OCI-LY3 (cell line): Measurements from ENCODE around the gene RPS6KA2.

Source experiments
- H2AFZ ChIP-seq: fragments of 200-600, 300-600 bp; shearing (Covaris generic); 2 replicates; pipeline ENCODE4 v1.6.0; 2014; ENCODE audit warnings: antibody characterized with exemption, low read depth, low read length
- H3K27ac ChIP-seq: fragments of 200-600, 300-600 bp; sonication (generic); 2 replicates; pipeline ENCODE4 v1.5.1; 2014; ENCODE audit warnings: mild to moderate bottlenecking, low read length, moderate library complexity, mixed read lengths
- H3K27me3 ChIP-seq: fragments of 200-600, 300-600 bp; sonication (generic); 2 replicates; pipeline ENCODE4 v1.6.1; 2014; ENCODE audit warnings: low read depth, low read length, mixed read lengths
- H3K36me3 ChIP-seq: fragments of 200-600, 300-600 bp; sonication (generic); replicated peaks from 2 replicates; pipeline ENCODE3; 2014; ENCODE audit warnings: low read depth, low read length, mixed read lengths
- H3K4me1 ChIP-seq: fragments of 300-600, 200-600 bp; sonication (generic); 2 replicates; pipeline ENCODE4 v1.6.1; 2014; ENCODE audit warnings: low read length, mixed read lengths
- H3K4me2 ChIP-seq: fragments of 200-600, 300-600 bp; sonication (generic); 2 replicates; pipeline ENCODE4 v1.6.1; 2014; ENCODE audit warnings: low read length, mixed read lengths
- H3K4me3 ChIP-seq: fragments of 300-600, 200-600 bp; sonication (generic); 2 replicates; pipeline ENCODE4 v1.5.1; 2014; ENCODE audit warnings: antibody characterized with exemption, mild to moderate bottlenecking, low read length, moderate library complexity
- H3K79me2 ChIP-seq: fragments of 300-600, 200-600 bp; shearing (Covaris generic); 2 replicates; pipeline ENCODE4 v1.6.1; 2014; ENCODE audit warnings: mild to moderate bottlenecking, low read length, mixed read lengths
- H3K9ac ChIP-seq: fragments of 300-600, 200-600 bp; shearing (Covaris generic); 2 replicates; pipeline ENCODE4 v1.6.0; 2014; ENCODE audit warnings: mild to moderate bottlenecking, low read length, moderate library complexity
- H3K9me3 ChIP-seq: fragments of 200-600, 300-600 bp; shearing (Covaris generic); 2 replicates; pipeline ENCODE4 v1.6.1; 2014; ENCODE audit warnings: low read length, mixed read lengths; ENCODE audit not compliant: insufficient read depth
- H4K20me1 ChIP-seq: fragments of 200-600, 300-600 bp; sonication (generic); 2 replicates; pipeline ENCODE4 v1.6.1; 2016; ENCODE audit warnings: low read length, mixed read lengths; ENCODE audit not compliant: insufficient read depth
- CTCF ChIP-seq: fragments of 200-600, 300-600 bp; sonication (generic); IDR thresholded peaks from 2 replicates; pipeline ENCODE4 v1.5.1; 2014; ENCODE audit warnings: antibody characterized with exemption, low read length, low read depth
- EZH2phosphoT487 ChIP-seq: fragments of 200-600 bp; shearing (Covaris generic); IDR thresholded peaks from 2 replicates; pipeline ENCODE4 v1.6.1; 2018; ENCODE audit warnings: antibody characterized with exemption, mixed run types, low read depth

The RPS6KA2 gene

GRCh38 chr6:166465671-166466087 lies 161.4 kb downstream of the RPS6KA2 start:
- H3K9ac ChIP-seq, result no peak overlapping the region

GRCh38 chr6:166465003-166465399 lies 162.1 kb downstream of the RPS6KA2 start:
- TF ChIP-seq EZH2phosphoT487 (no peak), CTCF (no peak)
- Histone ChIP-seq H3K27me3 (no peaks in the 10 kb centered on the region), H3K9me3 (no peaks in the 10 kb centered on the region), H2AFZ (no peak overlapping the region), H3K9ac (no peak overlapping the region), H4K20me1 (no peaks in the 10 kb centered on the region), H3K4me2 (no peak overlapping the region), H3K27ac (no peak overlapping the region), H3K4me3 (no peak overlapping the region), H3K4me1 (no peaks in the 10 kb centered on the region), H3K36me3 (no peaks in the 10 kb centered on the region), H3K79me2 (no peaks in the 10 kb centered on the region)

More at GRCh38 chr6:166465671-166466087, 161.4 kb downstream of the RPS6KA2 start:
- TF ChIP-seq CTCF, result no peak
- no peak for TF ChIP-seq EZH2phosphoT487
- no peaks in the 10 kb centered on the region for H3K36me3 ChIP-seq
- no peak overlapping the region for H3K4me3 ChIP-seq
- no peaks in the 10 kb centered on the region for H3K79me2 ChIP-seq
- H3K4me1 ChIP-seq, result no peaks in the 10 kb centered on the region
- no peak overlapping the region for H3K27ac ChIP-seq
- H4K20me1 ChIP-seq, result no peaks in the 10 kb centered on the region
- H3K9me3 ChIP-seq, result no peaks in the 10 kb centered on the region
- H3K4me2 ChIP-seq, result no peak overlapping the region
- H2AFZ ChIP-seq, result no peak overlapping the region
- no peaks in the 10 kb centered on the region for H3K27me3 ChIP-seq

GRCh38 chr6:166464068-166465002 lies 162.7 kb downstream of the RPS6KA2 start:
- H3K79me2 ChIP-seq, result no peaks in the 10 kb centered on the region
- no peak overlapping the region for H3K9ac ChIP-seq
- no peaks in the 10 kb centered on the region for H3K36me3 ChIP-seq
- H4K20me1 ChIP-seq, result no peaks in the 10 kb centered on the region
- H3K9me3 ChIP-seq, result no peaks in the 10 kb centered on the region
- no peak for TF ChIP-seq EZH2phosphoT487
- no peak for TF ChIP-seq CTCF
- no peak overlapping the region for H2AFZ ChIP-seq
- no peak overlapping the region for H3K4me2 ChIP-seq
- H3K4me3 ChIP-seq, result no peak overlapping the region
- no peak overlapping the region for H3K27ac ChIP-seq
- H3K4me1 ChIP-seq, result no peaks in the 10 kb centered on the region
- H3K27me3 ChIP-seq, result no peaks in the 10 kb centered on the region

- no peak overlapping the region for H3K9ac ChIP-seq
- no peak overlapping the region for H2AFZ ChIP-seq
- H3K9me3 ChIP-seq, result no peaks in the 10 kb centered on the region
- no peak overlapping the region for H3K4me2 ChIP-seq
- H3K79me2 ChIP-seq, result no peaks in the 10 kb centered on the region
- H3K27ac ChIP-seq, result no peak overlapping the region
- no peaks in the 10 kb centered on the region for H3K36me3 ChIP-seq
- H3K4me1 ChIP-seq, result no peaks in the 10 kb centered on the region
- no peaks in the 10 kb centered on the region for H3K27me3 ChIP-seq
- TF ChIP-seq EZH2phosphoT487 (no peak), CTCF (no peak)
- H4K20me1 ChIP-seq, result no peaks in the 10 kb centered on the region
- H3K4me3 ChIP-seq, result no peak overlapping the region
These were observed 163.5 kb downstream of the RPS6KA2 start for GRCh38 chr6:166463359-166464067.
